HCT116 (cell line): ENCODE data around the gene SNRPA.
"Not testable (repeated sequence)": the region's sequence is repeated elsewhere in the genome, so short reads cannot be mapped to it uniquely, and the experiment has no call there.

ENCODE experiments used
- CEBPB ChIP-seq: IDR thresholded peaks from 2 replicates; pipeline ENCODE4 v1.6.1; 2012; ENCODE audit warnings: low read depth
- CTCF ChIP-seq, 3 experiments: fragments of 200-600 bp in 1 of 3; sonication (generic) in 1 of 3; IDR thresholded peaks in 2 of 3; conservative IDR thresholded peaks in 1 of 3; 2 replicates each; pipeline ENCODE4 v1.5.1; 2012 to 2017; ENCODE audit warnings: low read depth in 2 of 3, low read length in 2 of 3, antibody characterized with exemption in 1 of 3, borderline replicate concordance in 1 of 3, control low read depth in 1 of 3, mild to moderate bottlenecking in 1 of 3, mixed read lengths in 1 of 3, mixed run types in 1 of 3, moderate library complexity in 1 of 3; ENCODE audit not compliant: insufficient read depth in 1 of 3
- EZH2 ChIP-seq: fragments of 200-600 bp; sonication (generic); IDR thresholded peaks from 2 replicates; pipeline ENCODE4 v1.6.1; 2017; ENCODE audit warnings: antibody characterized with exemption, mixed run types
- FOSL1 ChIP-seq: IDR thresholded peaks from 2 replicates; pipeline ENCODE4 v1.6.1; 2012; ENCODE audit warnings: low read depth
- MAX ChIP-seq: IDR thresholded peaks from 2 replicates; pipeline ENCODE4 v1.6.1; 2012
- POLR2A ChIP-seq: IDR thresholded peaks from 2 replicates; pipeline ENCODE4 v1.7.0; 2011; ENCODE audit warnings: borderline replicate concordance; ENCODE audit not compliant: insufficient read depth, insufficient read length; ENCODE audit errors: extremely low read depth
- RAD21 ChIP-seq: IDR thresholded peaks from 2 replicates; pipeline ENCODE4 v1.6.1; 2012; ENCODE audit warnings: low read depth, mild to moderate bottlenecking
- ZNF274 ChIP-seq: fragments of 200-500 bp; sonication (Bioruptor generic); IDR thresholded peaks from 2 replicates; pipeline ENCODE4 v1.6.1; 2014; ENCODE audit warnings: mild to moderate bottlenecking, low read depth, low read length, inconsistent platforms

- TF ChIP-seq CTCF (IDR thresholded peaks at IDR 0.05 in 2 of 3, conservative IDR thresholded peaks at IDR 0.05 in 1 of 3; ENCODE audit: borderline replicate concordance in 1 of 3, insufficient read depth in 1 of 3, low read depth in 2 of 3, low read length in 2 of 3); RAD21; CEBPB; ZNF274; EZH2; POLR2A; MAX; FOSL1: not testable (repeated sequence)
Measured at GRCh38 chr19:40771101-40771862, 20.3 kb downstream of the SNRPA start.
